Measurements from ENCODE around the gene TNIK. TPM values are rescaled to one million over a fixed set of nuclear protein-coding genes. Genes with fewer than 3 reads are reported as not detected.

Gene TNIK
- total RNA-seq, 1 experiment from 2014 or later: 22.4 TPM

- no peaks in the 10 kb centered on the region for H3K27me3 ChIP-seq (replicated peaks; ENCODE audit: control insufficient read depth, insufficient read depth, low read length)
- Mint-ChIP-seq H3K36me3 (ENCODE audit: insufficient read depth, unreplicated experiment) (no peaks in the 10 kb centered on the region), H3K4me1 (ENCODE audit: low read depth, unreplicated experiment) (peaks cover 10% of the 10 kb centered on the region), H3K27ac (ENCODE audit: unreplicated experiment) (no peak overlapping the region), H3K4me3 (ENCODE audit: unreplicated experiment) (no peak overlapping the region), H3K9me3 (ENCODE audit: unreplicated experiment) (no peaks in the 10 kb centered on the region), H3K27me3 (ENCODE audit: insufficient read depth, unreplicated experiment) (no peaks in the 10 kb centered on the region)
- H3K4me3 ChIP-seq (ENCODE audit: low read depth, low read length): no peak overlapping the region
- intact Hi-C loops (cut with micrococcal nuclease; ENCODE audit: unreplicated experiment): no loop called here
- no peak for TF ChIP-seq CTCF (IDR thresholded peaks at IDR 0.05; ENCODE audit: insufficient read depth in 1 of 2, low read depth in 1 of 2, low read length in 1 of 2, severe bottlenecking in 1 of 2, unreplicated experiment in 1 of 2)
- H3K9me3 ChIP-seq: no peaks in the 10 kb centered on the region
- no TSS peak for BruUV-seq (replicated peaks)
- ChIA-PET CTCF (interaction anchor here (0.9 kb wide), 1 partner anchor 10 kb away, joined by 3 read pairs; no protein-coding TSS in a partner anchor), POLR2A (no interaction called here)
- DNase-seq: no peak
- peaks cover 18% of the 10 kb centered on the region for H3K4me1 ChIP-seq
- no peaks in the 10 kb centered on the region for H3K36me3 ChIP-seq (ENCODE audit: control insufficient read depth, insufficient read depth, low read length)
These were observed 3.2 kb downstream of the TNIK start for GRCh38 chr3:171456765-171457606.

- no peak overlapping the region for H3K4me3 Mint-ChIP-seq (ENCODE audit: unreplicated experiment)
- no peaks in the 10 kb centered on the region for H3K9me3 ChIP-seq
- no TSS peak for BruUV-seq (replicated peaks)
- TF ChIP-seq CTCF (IDR thresholded peaks at IDR 0.05; ENCODE audit: insufficient read depth in 1 of 2, low read depth in 1 of 2, low read length in 1 of 2, severe bottlenecking in 1 of 2, unreplicated experiment in 1 of 2): no peak
- no peak for DNase-seq
- H3K9me3 Mint-ChIP-seq (ENCODE audit: unreplicated experiment): no peaks in the 10 kb centered on the region
- CTCF ChIA-PET: interaction anchor here (0.9 kb wide), 1 partner anchor 9 kb away, joined by 3 read pairs; no protein-coding TSS in a partner anchor
- no peaks in the 10 kb centered on the region for H3K36me3 Mint-ChIP-seq (ENCODE audit: insufficient read depth, unreplicated experiment)
- H3K27ac Mint-ChIP-seq (ENCODE audit: unreplicated experiment): no peak overlapping the region
- no peaks in the 10 kb centered on the region for H3K27me3 ChIP-seq (replicated peaks; ENCODE audit: control insufficient read depth, insufficient read depth, low read length)
- H3K36me3 ChIP-seq (ENCODE audit: control insufficient read depth, insufficient read depth, low read length): no peaks in the 10 kb centered on the region
- POLR2A ChIA-PET: no interaction called here
- peaks cover 8% of the 10 kb centered on the region for H3K4me1 Mint-ChIP-seq (ENCODE audit: low read depth, unreplicated experiment)
- H3K4me3 ChIP-seq (ENCODE audit: low read depth, low read length): no peak overlapping the region
- H3K27me3 Mint-ChIP-seq (ENCODE audit: insufficient read depth, unreplicated experiment): no peaks in the 10 kb centered on the region
- intact Hi-C loops (cut with micrococcal nuclease; ENCODE audit: unreplicated experiment): no loop called here
- peaks cover 16% of the 10 kb centered on the region for H3K4me1 ChIP-seq
These were observed 4.3 kb downstream of the TNIK start for GRCh38 chr3:171455603-171456550.

- no peak for TF ChIP-seq CTCF (IDR thresholded peaks at IDR 0.05; ENCODE audit: insufficient read depth in 1 of 2, low read depth in 1 of 2, low read length in 1 of 2, severe bottlenecking in 1 of 2, unreplicated experiment in 1 of 2)
- H3K9me3 ChIP-seq: no peaks in the 10 kb centered on the region
- H3K27me3 Mint-ChIP-seq (ENCODE audit: insufficient read depth, unreplicated experiment): no peaks in the 10 kb centered on the region
- no peak for DNase-seq
- CTCF ChIA-PET: no interaction called here
- intact Hi-C loops (cut with micrococcal nuclease; ENCODE audit: unreplicated experiment): no loop called here
- no TSS peak for BruUV-seq (replicated peaks)
- no peak overlapping the region for H3K4me3 ChIP-seq (ENCODE audit: low read depth, low read length)
- H3K27ac Mint-ChIP-seq (ENCODE audit: unreplicated experiment): no peak overlapping the region
- peaks cover 8% of the 10 kb centered on the region for H3K4me1 Mint-ChIP-seq (ENCODE audit: low read depth, unreplicated experiment)
- no peaks in the 10 kb centered on the region for H3K9me3 Mint-ChIP-seq (ENCODE audit: unreplicated experiment)
- no peaks in the 10 kb centered on the region for H3K36me3 Mint-ChIP-seq (ENCODE audit: insufficient read depth, unreplicated experiment)
- POLR2A ChIA-PET: no interaction called here
- H3K4me1 ChIP-seq: peaks cover 16% of the 10 kb centered on the region
- no peak overlapping the region for H3K4me3 Mint-ChIP-seq (ENCODE audit: unreplicated experiment)
- H3K36me3 ChIP-seq (ENCODE audit: control insufficient read depth, insufficient read depth, low read length): no peaks in the 10 kb centered on the region
- no peaks in the 10 kb centered on the region for H3K27me3 ChIP-seq (replicated peaks; ENCODE audit: control insufficient read depth, insufficient read depth, low read length)
These were observed 6.2 kb downstream of the TNIK start for GRCh38 chr3:171454041-171454440.

All from Caco-2 (cell line).